ENCODE data around the gene PROSER2. TPM values are rescaled to one million over a fixed set of nuclear protein-coding genes. Genes with fewer than 3 reads are reported as not detected.

The PROSER2 gene
- total RNA-seq, 1 experiment from 2014 or later = 10.6 TPM

- DNase-seq = no peak
- Mint-ChIP-seq H3K4me3 (no peak overlapping the region), H3K27me3 (ENCODE audit: low read depth) (no peaks in the 10 kb centered on the region), H3K9me3 (no peaks in the 10 kb centered on the region), H3K36me3 (ENCODE audit: insufficient read depth in 1 of 3, low read depth in 3 of 3) (peaks cover 0 to 9% (median 1%) of the 10 kb centered on the region in 3 experiments; a peak in 4 of 7 replicates), H3K4me1 (peaks cover 5 to 17% of the 10 kb centered on the region in 2 experiments), H3K27ac (peak overlapping the region in 2 of 3 experiments; percentile 24 to 34; a peak in 3 of 7 replicates)
- Histone ChIP-seq H3K79me1 (ENCODE audit: insufficient read depth, low read depth, low read length, poor library complexity, severe bottlenecking) (no peaks in the 10 kb centered on the region), H3K4ac (ENCODE audit: low read depth, low read length) (no peak overlapping the region), H3K14ac (ENCODE audit: insufficient read depth, low read length) (no peak overlapping the region; the same call in 1 of the 2 replicates), H2AFZ (ENCODE audit: low read length) (no peak overlapping the region), H3K56ac (ENCODE audit: insufficient read length, low read depth, low read length) (no peak overlapping the region), H2AK5ac (ENCODE audit: insufficient read length, low read length) (no peak overlapping the region), H3K23me2 (ENCODE audit: insufficient read length, low read depth, low read length, poor library complexity, severe bottlenecking) (no peaks in the 10 kb centered on the region), H2BK15ac (ENCODE audit: low read depth, low read length) (no peak overlapping the region), H2BK12ac (ENCODE audit: insufficient read length, low read depth, low read length) (no peak overlapping the region), H2BK120ac (ENCODE audit: low read depth, low read length, poor library complexity, severe bottlenecking) (no peak overlapping the region), H4K91ac (ENCODE audit: insufficient read length, low read depth, low read length) (no peak overlapping the region), H3K4me1 (ENCODE audit: insufficient read depth, low read length) (no peaks in the 10 kb centered on the region), H2BK20ac (ENCODE audit: low read depth, low read length, poor library complexity, severe bottlenecking) (no peak overlapping the region), H4K8ac (replicated peaks; ENCODE audit: insufficient read length, low read depth, low read length) (no peak overlapping the region), H4K20me1 (ENCODE audit: control insufficient read depth, insufficient read depth, insufficient read length) (no peaks in the 10 kb centered on the region), H3K27ac (ENCODE audit: insufficient read length, low read depth, low read length) (no peak overlapping the region), H2BK5ac (ENCODE audit: insufficient read length, low read length) (no peak overlapping the region), H3K27me3 (ENCODE audit: insufficient read depth, low read length) (no peaks in the 10 kb centered on the region), H3K79me2 (ENCODE audit: insufficient read depth, low read length) (no peaks in the 10 kb centered on the region), H3K18ac (ENCODE audit: insufficient read length, low read depth, low read length) (no peak overlapping the region), H3K4me2 (ENCODE audit: insufficient read depth, insufficient read length, low read length) (no peak overlapping the region), H3K23ac (ENCODE audit: insufficient read length, low read depth, low read length) (no peak overlapping the region), H3T11ph (ENCODE audit: low read length) (no peak overlapping the region), H3K9me3 (ENCODE audit: control insufficient read depth, low read depth, low read length) (no peaks in the 10 kb centered on the region), H3K9ac (ENCODE audit: extremely low read depth, insufficient read length, low read length) (no peak overlapping the region), H4K5ac (ENCODE audit: insufficient read length, low read depth, low read length) (no peak overlapping the region)
- TF ChIP-seq, protein P1, sequence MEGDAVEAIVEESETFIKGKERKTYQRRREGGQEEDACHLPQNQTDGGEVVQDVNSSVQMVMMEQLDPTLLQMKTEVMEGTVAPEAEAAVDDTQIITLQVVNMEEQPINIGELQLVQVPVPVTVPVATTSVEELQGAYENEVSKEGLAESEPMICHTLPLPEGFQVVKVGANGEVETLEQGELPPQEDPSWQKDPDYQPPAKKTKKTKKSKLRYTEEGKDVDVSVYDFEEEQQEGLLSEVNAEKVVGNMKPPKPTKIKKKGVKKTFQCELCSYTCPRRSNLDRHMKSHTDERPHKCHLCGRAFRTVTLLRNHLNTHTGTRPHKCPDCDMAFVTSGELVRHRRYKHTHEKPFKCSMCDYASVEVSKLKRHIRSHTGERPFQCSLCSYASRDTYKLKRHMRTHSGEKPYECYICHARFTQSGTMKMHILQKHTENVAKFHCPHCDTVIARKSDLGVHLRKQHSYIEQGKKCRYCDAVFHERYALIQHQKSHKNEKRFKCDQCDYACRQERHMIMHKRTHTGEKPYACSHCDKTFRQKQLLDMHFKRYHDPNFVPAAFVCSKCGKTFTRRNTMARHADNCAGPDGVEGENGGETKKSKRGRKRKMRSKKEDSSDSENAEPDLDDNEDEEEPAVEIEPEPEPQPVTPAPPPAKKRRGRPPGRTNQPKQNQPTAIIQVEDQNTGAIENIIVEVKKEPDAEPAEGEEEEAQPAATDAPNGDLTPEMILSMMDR (conservative IDR thresholded peaks at IDR 0.05) = no peak
- no CpG with 5 or more reads among the region's 11 CpGs for WGBS (ENCODE audit: extremely low coverage, insufficient read length, low lambda C conversion rate)
These were observed 42.4 kb downstream of the PROSER2 start for GRCh38 chr10:11865561-11865960.
